ENCODE measurements around the gene MYH3. TPM values are rescaled to one million over a fixed set of nuclear protein-coding genes. Genes with fewer than 3 reads are reported as not detected.

Gene MYH3
- total and polyA plus RNA-seq, 4 donors: 0.43 to 2.0 (median 0.99) TPM

- no peak for TF ChIP-seq YY1 (IDR thresholded peaks at IDR 0.05)
- TF ChIP-seq JUND (IDR thresholded peaks at IDR 0.05): no peak
- no peak for TF ChIP-seq TAF1 (conservative IDR thresholded peaks at IDR 0.05)
- TF ChIP-seq RXRA (IDR thresholded peaks at IDR 0.05): no peak
- no peak for TF ChIP-seq NR2F2 (IDR thresholded peaks at IDR 0.05)
- no peak for TF ChIP-seq EGR1 (IDR thresholded peaks at IDR 0.05; ENCODE audit: low read depth in 2 of 2)
- TF ChIP-seq CTCF (IDR thresholded peaks at IDR 0.05; ENCODE audit: low read depth, low read length, missing input control): no peak
- TF ChIP-seq REST (IDR thresholded peaks at IDR 0.05): no peak
- TF ChIP-seq HNF4G (IDR thresholded peaks at IDR 0.05): no peak
- TF ChIP-seq ZBTB33 (IDR thresholded peaks at IDR 0.05): no peak
- no peak for TF ChIP-seq MAX (IDR thresholded peaks at IDR 0.05)
- TF ChIP-seq SP1 (IDR thresholded peaks at IDR 0.05): no peak
- no peak for TF ChIP-seq ATF3 (IDR thresholded peaks at IDR 0.05)
- TF ChIP-seq FOXA2 (IDR thresholded peaks at IDR 0.05): no peak
- TF ChIP-seq HNF4A (conservative IDR thresholded peaks at IDR 0.05): no peak
- no peak for TF ChIP-seq RAD21 (IDR thresholded peaks at IDR 0.05)
- no peak for TF ChIP-seq FOXA1 (IDR thresholded peaks at IDR 0.05)
- TF ChIP-seq GABPA (IDR thresholded peaks at IDR 0.05 in 1 of 2, conservative IDR thresholded peaks at IDR 0.05 in 1 of 2): no peak
- H3K9me3 ChIP-seq (ENCODE audit: control insufficient read depth in 4 of 4, low read length in 3 of 4): no peaks in the 10 kb centered on the region
- no peak overlapping the region for H3K9ac ChIP-seq (ENCODE audit: low read depth in 1 of 2, low read length in 2 of 2)
- no peak overlapping the region for H3K4me3 ChIP-seq (ENCODE audit: low read depth in 1 of 3, low read length in 3 of 3)
- H3K27ac ChIP-seq (ENCODE audit: low read depth in 1 of 2, low read length in 2 of 2): no peak overlapping the region
- no peaks in the 10 kb centered on the region for H3K36me3 ChIP-seq (ENCODE audit: control insufficient read depth in 4 of 4, insufficient read depth in 3 of 4, low read depth in 1 of 4, low read length in 3 of 4)
- WGBS: 86% methylated on average over 1 of the region's 1 CpG
- no peak for DNase-seq (ENCODE audit: low spot score)
- no peaks in the 10 kb centered on the region for H3K27me3 ChIP-seq (ENCODE audit: control insufficient read depth in 4 of 4, insufficient read depth in 4 of 4, low read length in 3 of 4)
- H3K4me1 ChIP-seq (ENCODE audit: control insufficient read depth in 4 of 4, insufficient read depth in 4 of 4, low read length in 3 of 4): no peaks in the 10 kb centered on the region
Observed at GRCh38 chr17:10668775-10669174, 11.7 kb upstream of the MYH3 start.
